22Rv1 (cell line): ENCODE measurements around the gene TMEM17.

Experiments
- CTCF ChIP-seq: fragments of 450-650 bp; IDR thresholded peaks from 2 replicates; pipeline ENCODE4 v1.5.1; 2017; ENCODE audit warnings: mild to moderate bottlenecking
- ZFX ChIP-seq: fragments of 450-650 bp; IDR thresholded peaks from 2 replicates; pipeline ENCODE4 v1.6.1; 2017; ENCODE audit warnings: antibody characterized with exemption, borderline replicate concordance

DNA sequence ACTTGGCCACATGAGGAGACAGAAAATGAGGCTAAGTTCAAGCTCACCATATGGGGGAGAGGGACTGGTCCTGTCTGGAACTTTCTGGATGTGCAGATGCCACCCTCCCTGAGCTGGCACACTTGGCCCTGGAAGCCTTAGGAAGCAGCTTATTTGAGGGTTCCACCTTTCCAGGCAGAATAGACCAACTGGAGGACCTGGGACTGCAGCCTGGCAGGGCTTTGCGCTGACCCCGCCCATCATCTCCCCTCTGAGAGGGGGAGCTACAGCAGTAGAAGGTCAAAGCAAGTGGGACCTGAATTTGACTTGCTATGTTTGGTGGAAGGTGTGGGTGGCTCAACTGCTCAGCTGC is 39.5 kb downstream of the TMEM17 start:
- TF ChIP-seq CTCF = no peak
- TF ChIP-seq ZFX = no peak
